ENCODE data around the gene PTPRN. TPM values are rescaled to one million over a fixed set of nuclear protein-coding genes. Genes with fewer than 3 reads are reported as not detected.

Gene PTPRN
- total and polyA plus RNA-seq, 10 of the 15 experiments (the other 5 are each of a cell fraction or from before 2014, with no cell fraction given): 0.28 to 0.69 TPM; not detected in 8

- TF ChIP-seq NFIC (IDR thresholded peaks at IDR 0.05; ENCODE audit: low read depth, low read length) (no peak), ZSCAN29 (IDR thresholded peaks at IDR 0.05) (0 out of 2 replicates have a peak, but pooled peaks have one; percentile 19), SMAD5 (IDR thresholded peaks at IDR 0.05; ENCODE audit: low read depth) (no peak), CBX5 (IDR thresholded peaks at IDR 0.05; ENCODE audit: low read depth) (no peak), BCLAF1 (IDR thresholded peaks at IDR 0.05) (no peak), ELK1 (IDR thresholded peaks at IDR 0.05; ENCODE audit: low read depth, low read length) (0 out of 2 replicates have a peak, but pooled peaks have one; percentile 37), RELA (IDR thresholded peaks at IDR 0.05; ENCODE audit: borderline replicate concordance, partially characterized antibody) (no peak), MEF2A (IDR thresholded peaks at IDR 0.05; ENCODE audit: insufficient read depth, low read depth, low read length) (peak; percentile 99), TCF7 (IDR thresholded peaks at IDR 0.05; ENCODE audit: borderline replicate concordance) (no peak), BCL11A (IDR thresholded peaks at IDR 0.05; ENCODE audit: low read depth, low read length) (no peak), ETV6 (conservative IDR thresholded peaks at IDR 0.05 in 1 of 2, IDR thresholded peaks at IDR 0.05 in 1 of 2; ENCODE audit: borderline replicate concordance in 1 of 2, low read depth in 1 of 2) (no peak), CHD2 (IDR thresholded peaks at IDR 0.05; ENCODE audit: borderline replicate concordance, low read depth, low read length) (peak; percentile 52; the same call in 1 of the 2 replicates), CREB1 (IDR thresholded peaks at IDR 0.05; ENCODE audit: low read depth) (peak; percentile 96), YY1 (IDR thresholded peaks at IDR 0.05; ENCODE audit: low read depth, low read length) (0 out of 2 replicates have a peak, but pooled peaks have one; percentile 47), REST (IDR thresholded peaks at IDR 0.05; ENCODE audit: low read depth, low read length) (no peak), CREM (IDR thresholded peaks at IDR 0.05; ENCODE audit: low read depth) (peak; percentile 89), MEF2B (IDR thresholded peaks at IDR 0.05; ENCODE audit: partially characterized antibody, poor library complexity, severe bottlenecking) (peak; percentile 97), ZBTB4 (CRISPR knock-in tag; IDR thresholded peaks at IDR 0.05) (no peak)
These were observed 29.9 kb downstream of the PTPRN start, which contains the start of gene DNAJB2 (continued) for GRCh38 chr2:219279151-219279915.

All from GM12878 (cell line).